H1 (cell line): Measurements from ENCODE around the gene DGAT2. TPM values are rescaled to one million over a fixed set of nuclear protein-coding genes. Genes with fewer than 3 reads are reported as not detected.

Experiments
- ASH2L ChIP-seq: fragments of 200-600, 300-600 bp; sonication (generic); IDR thresholded peaks from one replicate; pipeline ENCODE4 v1.7.1; 2017; ENCODE audit warnings: low read length
- CTBP2 ChIP-seq: IDR thresholded peaks from 2 replicates; pipeline ENCODE4 v1.7.0; 2011; ENCODE audit warnings: borderline replicate concordance, mild to moderate bottlenecking, moderate library complexity, mixed read lengths, low read length; ENCODE audit not compliant: insufficient read depth, insufficient read length
- KDM1A ChIP-seq: fragments of 200-600, 300-600 bp; sonication (generic); IDR thresholded peaks from 2 replicates; pipeline ENCODE4 v1.7.1; 2016; ENCODE audit warnings: mild to moderate bottlenecking, low read length, borderline replicate concordance
- SIX5 ChIP-seq: IDR thresholded peaks from 2 replicates; pipeline ENCODE4 v1.6.1; 2011; ENCODE audit warnings: mild to moderate bottlenecking, low read depth, low read length
- SP1 ChIP-seq: IDR thresholded peaks from 2 replicates; pipeline ENCODE4 v1.6.1; 2011; ENCODE audit warnings: low read depth, low read length
- TCF12 ChIP-seq: IDR thresholded peaks from 2 replicates; pipeline ENCODE4 v1.6.1; 2011; ENCODE audit warnings: low read depth, mild to moderate bottlenecking, low read length
- polyA plus RNA-seq, 7 experiments: library from polyadenylated mRNA; depleted of rRNA in 3 of 7; stranded (reverse) in 5 of 7; unstranded in 2 of 7; fragments of >200 nt in 5 of 7; fragments of 200-250 nt in 2 of 7; gene quantifications; 1 replicate in 5 of 7; 2 replicates in 1 of 7; 4 replicates in 1 of 7; pipeline versions ENCODE4 v1.2.1 to v1.2.3, GENCODE V29; 2011 to 2013; ENCODE audit warnings: missing spikeins in 2 of 7, mixed read lengths in 2 of 7
- total RNA-seq: library from RNA; stranded (reverse); fragmentation: NEBNext Ultra II Directional; extraction: Animal tissue kit (Norgen Biotek cat#: 25700); gene quantifications from 2 replicates; pipeline ENCODE4 v1.2.1, GENCODE V29; 2021
- TF ChIP-seq, protein P1 (sequence below): IDR thresholded peaks from 2 replicates; pipeline ENCODE4 v1.6.1; 2012; ENCODE audit warnings: low read length, inconsistent platforms

The DGAT2 gene
- total and polyA plus RNA-seq, 2 of the 8 experiments (the other 6 are each of a cell fraction or from before 2014, with no cell fraction given) = 3.2 to 5.9 TPM

DNA sequence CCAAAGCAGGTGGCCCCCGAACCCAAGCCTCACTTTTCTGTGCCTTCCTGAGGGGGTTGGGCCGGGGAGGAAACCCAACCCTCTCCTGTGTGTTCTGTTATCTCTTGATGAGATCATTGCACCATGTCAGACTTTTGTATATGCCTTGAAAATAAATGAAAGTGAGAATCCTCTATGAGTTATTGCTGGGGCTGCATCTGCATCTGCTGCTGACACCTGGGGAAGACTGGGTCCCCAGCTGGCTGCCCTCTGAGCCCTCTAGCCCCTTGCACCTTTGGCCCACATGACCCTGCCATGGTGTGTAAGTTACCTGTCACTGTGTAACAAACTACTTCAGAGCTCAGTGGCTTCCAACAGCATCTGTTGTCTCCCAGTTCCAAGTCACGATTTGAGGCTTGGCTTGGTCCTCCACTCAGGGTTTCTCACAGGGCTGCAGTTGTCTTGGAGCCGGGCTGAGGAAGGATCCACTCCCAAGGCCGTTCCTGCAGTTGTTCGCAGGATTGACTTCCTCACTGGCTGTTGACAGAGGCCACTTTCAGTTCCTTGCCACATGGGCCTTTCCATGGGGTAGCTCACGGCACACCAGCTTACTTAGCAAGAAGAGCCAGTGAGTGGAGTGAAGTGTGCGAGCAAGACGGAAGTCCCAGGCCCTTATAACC, 32.9 kb downstream of the DGAT2 start (continued):
- TF ChIP-seq KDM1A = no peak
- TF ChIP-seq, protein P1, sequence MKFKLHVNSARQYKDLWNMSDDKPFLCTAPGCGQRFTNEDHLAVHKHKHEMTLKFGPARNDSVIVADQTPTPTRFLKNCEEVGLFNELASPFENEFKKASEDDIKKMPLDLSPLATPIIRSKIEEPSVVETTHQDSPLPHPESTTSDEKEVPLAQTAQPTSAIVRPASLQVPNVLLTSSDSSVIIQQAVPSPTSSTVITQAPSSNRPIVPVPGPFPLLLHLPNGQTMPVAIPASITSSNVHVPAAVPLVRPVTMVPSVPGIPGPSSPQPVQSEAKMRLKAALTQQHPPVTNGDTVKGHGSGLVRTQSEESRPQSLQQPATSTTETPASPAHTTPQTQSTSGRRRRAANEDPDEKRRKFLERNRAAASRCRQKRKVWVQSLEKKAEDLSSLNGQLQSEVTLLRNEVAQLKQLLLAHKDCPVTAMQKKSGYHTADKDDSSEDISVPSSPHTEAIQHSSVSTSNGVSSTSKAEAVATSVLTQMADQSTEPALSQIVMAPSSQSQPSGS = no peak
- no peak for TF ChIP-seq SP1
- no peak for TF ChIP-seq ASH2L
- no peak for TF ChIP-seq CTBP2
- TF ChIP-seq SIX5 = no peak
- no peak for TF ChIP-seq TCF12
- TF ChIP-seq, all 59 proteins: peak for 0
